Neural crest cell (in vitro differentiated cells): Measurements from ENCODE around the gene ZFTA. TPM values are rescaled to one million over a fixed set of nuclear protein-coding genes. Genes with fewer than 3 reads are reported as not detected.

ENCODE experiments used
- DNase-seq: peaks from one replicate; pipeline ENCODE4 v3.0.0; 2021; ENCODE audit warnings: low read depth, mixed read lengths, low spot score
- H3K27ac Mint-ChIP-seq: one replicate; pipeline ENCODE4 v1.8.0; 2021; ENCODE audit warnings: mild to moderate bottlenecking, mixed read lengths; ENCODE audit not compliant: unreplicated experiment
- H3K27me3 Mint-ChIP-seq: 2 replicates; pipeline ENCODE4 v1.8.0; 2021; ENCODE audit warnings: low read depth, mild to moderate bottlenecking, mixed read lengths
- H3K36me3 Mint-ChIP-seq: 2 replicates; pipeline ENCODE4 v1.8.0; 2021; ENCODE audit warnings: low read depth, mild to moderate bottlenecking, mixed read lengths
- H3K4me1 Mint-ChIP-seq: 2 replicates; pipeline ENCODE4 v1.8.0; 2021; ENCODE audit warnings: mixed read lengths
- H3K4me3 Mint-ChIP-seq: one replicate; pipeline ENCODE4 v1.8.0; 2021; ENCODE audit warnings: mild to moderate bottlenecking, mixed read lengths
- H3K9me3 Mint-ChIP-seq: 2 replicates; pipeline ENCODE4 v1.8.0; 2021; ENCODE audit warnings: mixed read lengths
- total RNA-seq: library from RNA; stranded (reverse); gene quantifications from 2 replicates; pipeline ENCODE4 v1.2.1, GENCODE V29; 2021
- TF ChIP-seq, protein P1 (sequence below): fragments of 200-600 bp; sonication (generic); conservative IDR thresholded peaks from 2 replicates; pipeline ENCODE4 v1.5.0; 2021; ENCODE audit warnings: antibody characterized with exemption, mild to moderate bottlenecking

Gene ZFTA
- total RNA-seq, 1 donor from 2014 or later = 67.8 TPM

DNA sequence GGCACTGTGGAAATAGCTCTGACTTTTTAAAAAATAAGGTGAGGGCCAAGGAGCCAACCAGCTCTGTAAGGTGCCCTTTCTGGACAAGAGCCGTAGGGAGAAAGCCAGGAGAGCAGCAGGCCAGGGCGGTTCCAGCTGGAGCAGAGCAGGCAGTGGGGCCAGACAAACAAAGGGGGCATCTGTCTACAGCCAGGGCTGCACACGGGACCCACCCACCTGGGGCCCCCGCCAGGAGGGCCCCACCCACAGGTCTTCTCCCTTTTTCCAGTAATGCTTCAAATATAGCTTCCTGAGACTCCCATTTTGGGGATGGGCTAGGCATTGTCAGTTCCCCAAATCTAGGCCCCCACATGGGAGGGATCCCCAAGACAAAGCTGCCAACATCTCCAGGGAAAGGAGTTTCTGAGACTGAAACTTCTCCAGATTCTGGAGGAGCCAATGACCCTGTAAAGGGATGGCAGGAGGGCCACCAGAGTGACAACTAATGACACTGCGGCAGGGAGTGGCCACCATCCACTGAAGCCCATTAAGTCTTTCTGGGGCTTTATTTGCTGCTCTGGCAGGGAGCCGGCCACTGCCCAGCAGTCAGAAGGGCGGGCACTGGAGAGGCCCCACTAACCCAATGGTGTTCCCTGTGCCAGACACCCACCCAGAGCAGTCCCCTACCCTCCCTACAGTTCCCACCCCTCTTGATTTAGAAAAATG, 1.9 kb downstream of the ZFTA start:
- H3K27me3 Mint-ChIP-seq = peaks cover 28% of the 10 kb centered on the region
- H3K36me3 Mint-ChIP-seq = peaks cover 3% of the 10 kb centered on the region
- no peaks in the 10 kb centered on the region for H3K9me3 Mint-ChIP-seq
- H3K4me1 Mint-ChIP-seq = peaks cover 46% of the 10 kb centered on the region
- no peak for DNase-seq
- H3K27ac Mint-ChIP-seq = no peak overlapping the region
- TF ChIP-seq, protein P1, sequence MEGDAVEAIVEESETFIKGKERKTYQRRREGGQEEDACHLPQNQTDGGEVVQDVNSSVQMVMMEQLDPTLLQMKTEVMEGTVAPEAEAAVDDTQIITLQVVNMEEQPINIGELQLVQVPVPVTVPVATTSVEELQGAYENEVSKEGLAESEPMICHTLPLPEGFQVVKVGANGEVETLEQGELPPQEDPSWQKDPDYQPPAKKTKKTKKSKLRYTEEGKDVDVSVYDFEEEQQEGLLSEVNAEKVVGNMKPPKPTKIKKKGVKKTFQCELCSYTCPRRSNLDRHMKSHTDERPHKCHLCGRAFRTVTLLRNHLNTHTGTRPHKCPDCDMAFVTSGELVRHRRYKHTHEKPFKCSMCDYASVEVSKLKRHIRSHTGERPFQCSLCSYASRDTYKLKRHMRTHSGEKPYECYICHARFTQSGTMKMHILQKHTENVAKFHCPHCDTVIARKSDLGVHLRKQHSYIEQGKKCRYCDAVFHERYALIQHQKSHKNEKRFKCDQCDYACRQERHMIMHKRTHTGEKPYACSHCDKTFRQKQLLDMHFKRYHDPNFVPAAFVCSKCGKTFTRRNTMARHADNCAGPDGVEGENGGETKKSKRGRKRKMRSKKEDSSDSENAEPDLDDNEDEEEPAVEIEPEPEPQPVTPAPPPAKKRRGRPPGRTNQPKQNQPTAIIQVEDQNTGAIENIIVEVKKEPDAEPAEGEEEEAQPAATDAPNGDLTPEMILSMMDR = no peak
- H3K4me3 Mint-ChIP-seq = peak overlapping the region; percentile 96

DNA sequence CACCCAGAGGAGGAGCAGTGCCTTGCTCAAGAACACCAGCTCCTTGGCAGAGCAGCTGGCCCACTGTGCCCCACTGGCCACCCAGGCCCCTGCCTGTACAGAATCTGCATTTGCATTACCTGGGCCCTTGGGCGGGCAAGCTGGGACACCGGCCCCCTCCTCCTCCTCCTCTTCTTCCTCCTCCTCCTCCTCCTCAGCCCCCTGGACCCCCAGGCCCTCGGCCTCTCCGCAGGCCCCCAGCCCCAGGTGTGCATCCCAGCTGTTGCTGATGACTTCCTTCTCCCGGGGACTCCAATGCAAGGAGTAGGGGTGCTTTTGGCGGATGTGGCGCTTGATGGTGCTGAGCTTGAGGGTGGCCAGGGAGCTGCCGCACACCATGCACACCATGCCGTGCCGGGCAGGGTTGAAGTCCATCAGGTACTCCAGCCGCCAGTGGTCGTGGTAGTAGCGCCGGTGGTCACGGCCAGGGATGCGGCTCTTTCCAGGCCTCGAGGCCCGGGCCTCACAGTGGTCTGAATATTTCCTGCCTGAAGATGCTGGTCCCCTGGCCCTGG, 2.8 kb downstream of the ZFTA start:
- peaks cover 50% of the 10 kb centered on the region for H3K4me1 Mint-ChIP-seq
- no peaks in the 10 kb centered on the region for H3K9me3 Mint-ChIP-seq
- peaks cover 3% of the 10 kb centered on the region for H3K36me3 Mint-ChIP-seq
- H3K4me3 Mint-ChIP-seq = peak overlapping the region; percentile 96
- peaks cover 24% of the 10 kb centered on the region for H3K27me3 Mint-ChIP-seq
- H3K27ac Mint-ChIP-seq = no peak overlapping the region
- TF ChIP-seq, protein P1 = no peak
- peak; percentile 2 for DNase-seq

DNA sequence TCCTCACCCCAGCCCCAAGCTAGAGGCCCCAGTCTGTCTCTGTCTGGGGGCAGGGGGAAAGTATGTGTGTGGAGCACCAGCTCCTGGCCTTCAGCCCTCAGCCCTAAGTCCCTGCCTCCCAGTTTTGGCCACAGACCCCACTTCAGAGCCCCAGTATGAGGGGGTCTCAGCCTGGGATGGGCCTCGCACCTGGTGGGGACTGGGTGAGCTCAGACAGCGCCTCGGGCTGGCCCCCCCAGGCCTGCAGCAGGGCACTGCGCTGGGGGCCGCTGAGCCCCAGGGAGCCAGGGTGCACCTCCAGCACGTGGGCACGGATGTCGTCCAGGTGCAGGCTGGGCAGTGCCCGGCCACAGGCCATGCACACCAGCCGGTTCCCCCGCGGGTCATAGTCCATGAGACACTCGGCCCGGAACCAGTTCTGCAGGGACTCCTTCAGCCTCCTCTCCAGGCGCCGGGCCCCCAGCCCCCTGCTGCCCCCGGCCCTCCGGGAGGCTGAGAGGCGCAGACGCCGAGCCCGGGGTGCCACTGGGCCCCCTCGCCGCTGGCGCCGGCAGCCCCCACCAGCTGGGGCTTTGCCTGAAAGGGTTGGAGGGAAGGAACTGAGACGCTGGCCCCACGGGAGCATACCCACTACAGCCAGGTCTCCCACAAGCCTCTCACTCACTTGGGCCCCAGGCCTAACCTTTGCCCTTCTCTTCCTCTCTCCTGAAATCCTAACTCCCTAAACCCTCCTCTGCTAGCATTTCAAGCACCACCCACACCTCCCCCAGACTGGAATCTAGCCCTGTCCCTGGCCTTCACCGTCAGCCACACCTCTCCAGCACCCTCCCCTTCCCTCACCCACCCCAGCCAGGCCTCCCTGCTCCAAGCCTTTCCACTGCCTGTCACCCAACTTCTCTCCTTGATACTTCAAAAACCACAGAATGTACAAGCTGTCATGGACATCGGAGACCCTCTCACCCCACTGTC, 3.6 kb downstream of the ZFTA start:
- Mint-ChIP-seq H3K27me3 (peaks cover 16% of the 10 kb centered on the region), H3K4me3 (peak overlapping the region; percentile 78), H3K9me3 (no peaks in the 10 kb centered on the region), H3K4me1 (peaks cover 44% of the 10 kb centered on the region), H3K36me3 (peaks cover 3% of the 10 kb centered on the region), H3K27ac (no peak overlapping the region)
- DNase-seq = peak; percentile 3
- TF ChIP-seq, protein P1 = no peak

DNA sequence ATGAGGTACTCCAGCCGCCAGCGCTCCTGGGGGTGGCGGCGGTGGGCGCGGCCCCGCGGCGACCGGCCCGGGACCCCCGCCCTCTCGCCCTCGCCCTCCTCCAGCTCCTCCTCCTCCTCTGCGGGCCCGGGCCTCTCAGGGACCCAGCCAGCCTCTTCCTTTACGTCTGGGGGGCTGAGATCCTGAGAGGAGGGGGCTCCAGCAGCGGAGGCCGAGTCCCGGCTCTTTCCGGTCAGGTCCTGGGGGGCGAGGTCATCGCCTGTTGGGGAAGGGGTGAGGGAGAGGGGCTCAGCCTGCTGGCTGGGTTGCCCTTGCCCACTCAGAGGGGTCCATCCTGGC, 4.3 kb downstream of the ZFTA start:
- Mint-ChIP-seq H3K9me3 (no peaks in the 10 kb centered on the region), H3K4me3 (peak overlapping the region; percentile 38), H3K27ac (no peak overlapping the region), H3K4me1 (peaks cover 41% of the 10 kb centered on the region), H3K27me3 (peaks cover 13% of the 10 kb centered on the region), H3K36me3 (peaks cover 3% of the 10 kb centered on the region)
- TF ChIP-seq, protein P1 = no peak
- peak; percentile 3 for DNase-seq

DNA sequence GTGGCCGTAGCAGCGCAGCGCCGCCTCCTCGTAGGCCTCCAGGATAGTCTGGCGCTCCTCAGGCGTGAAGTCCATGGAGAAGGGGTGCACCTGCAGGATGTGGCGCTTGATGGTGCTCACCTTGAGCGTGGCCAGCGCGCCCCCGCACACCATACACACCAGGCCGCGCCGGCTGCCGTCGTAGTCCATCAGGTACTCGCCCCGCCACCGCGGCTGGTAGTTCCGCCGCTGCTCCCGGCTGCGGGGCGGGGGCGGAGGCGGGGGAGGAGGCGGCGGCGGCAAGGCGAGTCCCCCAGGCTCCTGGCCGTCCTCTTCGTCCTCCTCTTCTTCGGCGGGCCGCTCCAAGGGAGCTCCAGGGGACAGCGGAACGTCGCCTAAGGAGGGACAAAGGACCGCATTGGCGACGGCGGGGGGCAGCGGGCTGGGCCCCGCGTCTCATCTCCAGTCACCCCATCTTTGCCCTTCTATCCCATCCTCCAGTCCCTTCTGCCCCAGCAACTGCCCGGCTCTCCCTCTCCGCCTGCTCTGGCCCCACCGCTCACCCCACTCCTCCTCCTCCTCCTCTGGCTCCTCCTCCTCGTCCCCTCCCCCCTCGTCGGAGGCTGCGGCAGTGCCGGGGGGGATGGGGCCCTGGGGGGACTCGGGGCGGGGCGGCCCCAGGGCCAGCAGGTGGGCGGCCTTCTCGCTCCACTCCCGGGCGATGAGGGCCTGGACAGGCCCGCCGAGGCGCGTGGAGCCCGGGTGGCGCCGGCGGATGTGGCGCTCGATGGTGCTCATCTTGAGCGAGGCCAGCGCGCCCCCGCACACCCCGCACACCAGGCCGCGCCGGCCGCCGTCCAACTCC, 4.9 kb downstream of the ZFTA start:
- peaks cover 3% of the 10 kb centered on the region for H3K36me3 Mint-ChIP-seq
- H3K4me3 Mint-ChIP-seq = no peak overlapping the region
- H3K4me1 Mint-ChIP-seq = peaks cover 41% of the 10 kb centered on the region
- H3K27ac Mint-ChIP-seq = no peak overlapping the region
- peak; percentile 13 for DNase-seq
- H3K27me3 Mint-ChIP-seq = peaks cover 13% of the 10 kb centered on the region
- TF ChIP-seq, protein P1 = no peak
- no peaks in the 10 kb centered on the region for H3K9me3 Mint-ChIP-seq
